GM06990 (cell line): ENCODE measurements around the gene KIAA1328.

Experiments
- DNase-seq: peaks from one replicate; pipeline ENCODE4 v3.0.0-alpha.2; 2011; ENCODE audit not compliant: insufficient read length; ENCODE audit errors: extremely low read depth
- H3K27me3 ChIP-seq: replicated peaks from 2 replicates; pipeline ENCODE4 v1.6.0; 2011; ENCODE audit warnings: low read length; ENCODE audit not compliant: control insufficient read depth, insufficient read depth
- H3K36me3 ChIP-seq: 2 replicates; pipeline ENCODE4 v1.5.1; 2011; ENCODE audit warnings: low read length; ENCODE audit not compliant: control insufficient read depth, insufficient read depth
- H3K4me3 ChIP-seq: replicated peaks from 2 replicates; pipeline ENCODE4 v1.5.1; 2011; ENCODE audit warnings: low read depth, mild to moderate bottlenecking, control low read depth, low read length
- TF ChIP-seq, protein P1 (sequence below): IDR thresholded peaks from 2 replicates; pipeline ENCODE4 v1.5.1; 2011; ENCODE audit warnings: low read length, control low read depth, mild to moderate bottlenecking, inconsistent platforms; ENCODE audit not compliant: insufficient read depth, poor library complexity, severe bottlenecking

KIAA1328 gene

DNA sequence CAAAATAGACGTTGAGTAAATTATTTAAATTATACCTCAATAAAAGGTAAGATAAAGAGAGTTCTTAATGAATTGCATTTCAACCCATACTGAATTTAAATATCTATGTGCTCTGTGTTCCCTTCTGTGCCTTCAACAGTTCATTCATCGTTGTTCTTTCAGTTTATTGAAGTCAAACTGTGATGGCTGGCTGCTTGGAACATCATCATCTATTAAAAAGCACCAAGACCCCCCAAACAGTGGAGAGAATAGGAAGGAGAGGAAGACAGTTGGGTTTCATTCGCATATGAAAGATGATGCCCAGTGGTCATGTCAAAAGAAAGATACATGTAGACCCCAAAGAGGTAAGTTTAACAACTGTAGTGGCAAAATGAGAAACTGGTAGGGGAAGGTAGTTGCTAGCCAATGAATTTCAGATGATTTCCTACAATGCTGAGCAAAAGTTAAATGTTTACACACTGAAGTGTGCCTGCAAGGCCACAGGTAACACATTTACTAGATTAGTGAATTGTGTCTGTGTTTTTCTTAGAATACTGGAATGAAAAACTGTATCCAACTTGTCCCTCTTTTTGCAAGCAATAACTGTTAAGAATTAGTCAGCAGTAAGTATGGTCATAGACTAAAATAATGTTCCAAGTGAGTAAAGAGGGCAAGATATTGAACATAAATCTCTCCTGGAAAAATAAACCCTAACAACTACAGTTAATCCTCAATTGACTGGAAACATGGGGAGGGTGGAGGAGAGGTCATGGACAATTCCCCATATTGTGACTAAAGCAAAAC, 331.3 kb downstream of the KIAA1328 start:
- TF ChIP-seq, protein P1, sequence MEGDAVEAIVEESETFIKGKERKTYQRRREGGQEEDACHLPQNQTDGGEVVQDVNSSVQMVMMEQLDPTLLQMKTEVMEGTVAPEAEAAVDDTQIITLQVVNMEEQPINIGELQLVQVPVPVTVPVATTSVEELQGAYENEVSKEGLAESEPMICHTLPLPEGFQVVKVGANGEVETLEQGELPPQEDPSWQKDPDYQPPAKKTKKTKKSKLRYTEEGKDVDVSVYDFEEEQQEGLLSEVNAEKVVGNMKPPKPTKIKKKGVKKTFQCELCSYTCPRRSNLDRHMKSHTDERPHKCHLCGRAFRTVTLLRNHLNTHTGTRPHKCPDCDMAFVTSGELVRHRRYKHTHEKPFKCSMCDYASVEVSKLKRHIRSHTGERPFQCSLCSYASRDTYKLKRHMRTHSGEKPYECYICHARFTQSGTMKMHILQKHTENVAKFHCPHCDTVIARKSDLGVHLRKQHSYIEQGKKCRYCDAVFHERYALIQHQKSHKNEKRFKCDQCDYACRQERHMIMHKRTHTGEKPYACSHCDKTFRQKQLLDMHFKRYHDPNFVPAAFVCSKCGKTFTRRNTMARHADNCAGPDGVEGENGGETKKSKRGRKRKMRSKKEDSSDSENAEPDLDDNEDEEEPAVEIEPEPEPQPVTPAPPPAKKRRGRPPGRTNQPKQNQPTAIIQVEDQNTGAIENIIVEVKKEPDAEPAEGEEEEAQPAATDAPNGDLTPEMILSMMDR: no peak

DNA sequence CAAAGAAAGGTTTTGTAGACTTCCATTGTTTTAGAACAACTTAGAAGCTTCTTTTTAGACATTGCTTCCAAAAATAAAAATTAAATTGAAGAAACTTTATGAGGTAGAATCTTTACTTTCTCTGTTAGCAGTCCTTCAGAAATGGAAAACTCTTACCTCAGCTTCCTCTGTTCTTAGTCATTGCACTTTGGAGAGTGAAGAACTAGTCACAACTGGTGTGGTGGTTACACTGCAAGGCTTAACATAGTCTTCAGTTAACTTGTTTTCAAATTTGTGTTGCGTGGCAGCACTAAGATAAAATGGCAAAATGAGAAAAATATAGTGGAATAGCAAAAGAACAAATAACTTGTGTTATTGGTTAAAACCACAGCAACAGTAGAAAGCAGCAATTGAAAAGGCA, 332.6 kb downstream of the KIAA1328 start:
- DNase-seq: no peak
- H3K36me3 ChIP-seq: no peaks in the 10 kb centered on the region
- no peaks in the 10 kb centered on the region for H3K27me3 ChIP-seq
- TF ChIP-seq, protein P1: no peak
- no peak overlapping the region for H3K4me3 ChIP-seq

More for the DNA sequence above, 331.3 kb downstream of the KIAA1328 start:
- DNase-seq: no peak
- no peaks in the 10 kb centered on the region for H3K27me3 ChIP-seq
- H3K36me3 ChIP-seq: no peaks in the 10 kb centered on the region
- no peak overlapping the region for H3K4me3 ChIP-seq

DNA sequence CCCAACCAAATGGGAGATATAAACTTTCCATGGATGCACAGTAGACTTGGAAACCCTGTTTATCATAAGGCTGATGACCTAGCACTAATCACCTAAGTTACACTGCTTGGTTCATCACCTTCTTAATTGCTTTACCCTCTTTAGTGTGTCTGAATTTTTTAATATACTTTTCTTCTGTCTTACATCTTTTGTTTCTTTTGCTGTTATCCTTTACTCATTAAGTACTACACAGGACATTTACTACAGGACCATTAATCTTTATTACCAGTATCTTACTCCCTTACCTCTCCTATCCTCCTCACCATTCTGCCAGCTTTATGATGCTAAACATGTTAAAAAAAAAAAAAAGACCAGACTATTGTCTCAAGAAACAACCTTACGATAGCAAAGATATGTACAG, 333.6 kb downstream of the KIAA1328 start:
- no peak for DNase-seq

DNA sequence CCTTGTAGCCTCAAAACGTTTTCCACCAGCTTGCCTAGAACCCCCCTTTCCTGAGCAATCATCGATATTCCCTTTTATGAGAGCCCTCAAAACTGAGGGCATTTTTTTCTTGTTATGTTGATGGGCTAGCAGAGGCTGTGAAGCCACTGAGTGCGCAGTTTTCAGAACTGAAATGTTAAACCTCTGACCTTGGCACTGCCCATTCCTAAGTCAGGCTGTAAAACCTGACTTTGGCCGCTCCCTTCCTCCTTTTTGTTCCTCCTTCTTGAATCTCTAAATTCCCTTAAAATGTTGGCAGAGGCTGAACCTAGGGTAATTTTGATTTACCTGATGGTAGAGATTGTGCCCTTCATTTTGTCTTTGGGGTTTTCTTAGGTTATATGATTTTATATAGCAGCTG, 334.2 kb downstream of the KIAA1328 start:
- H3K36me3 ChIP-seq: no peaks in the 10 kb centered on the region
- TF ChIP-seq, protein P1: no peak
- H3K4me3 ChIP-seq: no peak overlapping the region

More for the DNA sequence above, 333.6 kb downstream of the KIAA1328 start:
- Histone ChIP-seq H3K36me3 (no peaks in the 10 kb centered on the region), H3K4me3 (no peak overlapping the region), H3K27me3 (no peaks in the 10 kb centered on the region)
- TF ChIP-seq, protein P1: no peak

DNA sequence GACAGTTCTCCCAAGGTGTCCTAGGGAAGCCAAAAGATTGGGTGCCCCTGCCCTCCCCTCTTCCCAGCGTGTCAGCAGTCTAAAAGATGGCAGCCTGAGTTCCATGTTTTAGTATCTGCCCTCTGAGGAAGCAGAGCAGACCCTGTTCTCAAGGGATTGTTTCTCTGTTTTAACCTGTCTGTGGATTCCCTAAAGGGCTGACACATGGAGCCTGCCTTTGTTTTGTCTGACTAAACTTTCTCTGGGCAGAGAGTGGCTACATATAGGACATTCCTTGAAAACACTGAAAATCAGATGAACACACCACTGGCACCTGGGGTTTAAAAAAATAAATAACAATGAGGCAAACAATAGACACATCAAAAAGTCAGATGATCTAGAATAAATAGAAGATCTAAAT, 337.6 kb downstream of the KIAA1328 start:
- Histone ChIP-seq H3K36me3 (no peaks in the 10 kb centered on the region), H3K27me3 (no peaks in the 10 kb centered on the region), H3K4me3 (no peak overlapping the region)
- TF ChIP-seq, protein P1: no peak
- DNase-seq: no peak

More for the DNA sequence above, 334.2 kb downstream of the KIAA1328 start:
- no peaks in the 10 kb centered on the region for H3K27me3 ChIP-seq
- no peak for DNase-seq
